Endodermal cell (in vitro differentiated cells): Measurements from ENCODE around the gene CCR5AS.

Experiments
- DNase-seq: peaks from one replicate; pipeline ENCODE4 v3.0.0-alpha.2; 2017
- H3K27ac ChIP-seq: 2 replicates; pipeline ENCODE4 v1.5.1; 2013; ENCODE audit warnings: mild to moderate bottlenecking, low read depth, low read length, moderate library complexity
- H3K27me3 ChIP-seq: 2 replicates; pipeline ENCODE4 v1.6.1; 2013; ENCODE audit warnings: mild to moderate bottlenecking, low read length, moderate library complexity; ENCODE audit not compliant: insufficient read depth, control insufficient read depth, poor library complexity, severe bottlenecking
- H3K36me3 ChIP-seq: 2 replicates; pipeline ENCODE4 v1.7.0; 2013; ENCODE audit warnings: mild to moderate bottlenecking, low read length, moderate library complexity; ENCODE audit not compliant: control insufficient read depth, insufficient read depth
- H3K4me1 ChIP-seq: one replicate; pipeline ENCODE4 v1.7.0; 2013; ENCODE audit warnings: low read length; ENCODE audit not compliant: control insufficient read depth, insufficient read depth
- H3K4me3 ChIP-seq: 2 replicates; pipeline ENCODE4 v1.5.1; 2013; ENCODE audit warnings: mild to moderate bottlenecking, low read length, moderate library complexity
- H3K9ac ChIP-seq: 2 replicates; pipeline ENCODE4 v1.6.1; 2013; ENCODE audit warnings: mild to moderate bottlenecking, low read length, moderate library complexity; ENCODE audit not compliant: poor library complexity, severe bottlenecking; ENCODE audit errors: extremely low read depth
- H3K9me3 ChIP-seq: 2 replicates; pipeline ENCODE4 v1.6.1; 2013; ENCODE audit warnings: mild to moderate bottlenecking, low read length, moderate library complexity; ENCODE audit not compliant: control insufficient read depth
- H3K27ac Mint-ChIP-seq: 2 replicates; pipeline ENCODE4 v1.8.0; 2020; ENCODE audit warnings: mixed read lengths
- H3K27me3 Mint-ChIP-seq: 2 replicates; pipeline ENCODE4 v1.8.0; 2021; ENCODE audit warnings: mild to moderate bottlenecking, mixed read lengths; ENCODE audit not compliant: insufficient read depth
- H3K36me3 Mint-ChIP-seq: 2 replicates; pipeline ENCODE4 v1.8.0; 2020; ENCODE audit warnings: low read depth, mixed read lengths
- H3K4me1 Mint-ChIP-seq: 2 replicates; pipeline ENCODE4 v1.8.0; 2020; ENCODE audit warnings: mixed read lengths
- H3K4me3 Mint-ChIP-seq: 2 replicates; pipeline ENCODE4 v1.8.0; 2020; ENCODE audit warnings: mild to moderate bottlenecking, moderate library complexity, mixed read lengths
- H3K9me3 Mint-ChIP-seq: 2 replicates; pipeline ENCODE4 v1.8.0; 2020; ENCODE audit warnings: mild to moderate bottlenecking, mixed read lengths
- WGBS, 2 experiments: methylation state at CpG; one replicate each; pipeline versions ENCODE4 v1.1.5 to v1.1.7; 2013; ENCODE audit warnings: missing lambda C conversion rate in 2 of 2, mixed read lengths in 1 of 2; ENCODE audit not compliant: insufficient coverage in 1 of 2, insufficient read length in 1 of 2; 5-methylcytosine and 5-hydroxymethylcytosine counted together
- TF ChIP-seq, protein P1 (sequence below): fragments of 200-600 bp; sonication (generic); conservative IDR thresholded peaks from 2 replicates; pipeline ENCODE4 v1.5.0; 2021; ENCODE audit warnings: antibody characterized with exemption, mild to moderate bottlenecking

Gene CCR5AS

DNA sequence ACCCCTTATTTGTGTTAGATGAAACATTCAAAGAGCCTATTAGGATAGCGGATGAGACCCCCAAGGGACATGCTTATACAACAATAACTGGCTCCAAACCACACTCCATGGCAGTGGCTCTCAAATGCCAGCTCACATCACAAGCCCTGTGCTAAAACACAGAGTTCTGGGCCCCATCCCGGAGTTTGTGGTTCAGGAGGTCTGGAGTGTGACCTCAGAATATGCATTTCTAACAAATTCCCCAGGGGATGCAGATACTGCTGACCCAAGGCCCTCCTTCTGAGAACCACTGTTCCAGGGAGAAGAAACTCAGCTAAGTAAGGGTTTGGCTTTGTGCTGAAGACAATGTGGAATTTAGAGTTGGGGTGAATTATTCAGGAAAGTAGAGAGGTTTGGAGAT is 3.8 kb upstream of the CCR5AS start:
- Mint-ChIP-seq H3K36me3 (no peaks in the 10 kb centered on the region), H3K9me3 (no peaks in the 10 kb centered on the region), H3K27me3 (no peaks in the 10 kb centered on the region), H3K27ac (no peak overlapping the region), H3K4me3 (no peak overlapping the region), H3K4me1 (peaks cover 2% of the 10 kb centered on the region)
- Histone ChIP-seq H3K9ac (no peak overlapping the region), H3K36me3 (no peaks in the 10 kb centered on the region), H3K27me3 (no peaks in the 10 kb centered on the region), H3K27ac (no peak overlapping the region), H3K4me1 (no peaks in the 10 kb centered on the region), H3K4me3 (no peak overlapping the region), H3K9me3 (no peaks in the 10 kb centered on the region)
- 90 to 100% methylated on average over 2 of the region's 2 CpGs for WGBS, 2 experiments
- TF ChIP-seq, protein P1, sequence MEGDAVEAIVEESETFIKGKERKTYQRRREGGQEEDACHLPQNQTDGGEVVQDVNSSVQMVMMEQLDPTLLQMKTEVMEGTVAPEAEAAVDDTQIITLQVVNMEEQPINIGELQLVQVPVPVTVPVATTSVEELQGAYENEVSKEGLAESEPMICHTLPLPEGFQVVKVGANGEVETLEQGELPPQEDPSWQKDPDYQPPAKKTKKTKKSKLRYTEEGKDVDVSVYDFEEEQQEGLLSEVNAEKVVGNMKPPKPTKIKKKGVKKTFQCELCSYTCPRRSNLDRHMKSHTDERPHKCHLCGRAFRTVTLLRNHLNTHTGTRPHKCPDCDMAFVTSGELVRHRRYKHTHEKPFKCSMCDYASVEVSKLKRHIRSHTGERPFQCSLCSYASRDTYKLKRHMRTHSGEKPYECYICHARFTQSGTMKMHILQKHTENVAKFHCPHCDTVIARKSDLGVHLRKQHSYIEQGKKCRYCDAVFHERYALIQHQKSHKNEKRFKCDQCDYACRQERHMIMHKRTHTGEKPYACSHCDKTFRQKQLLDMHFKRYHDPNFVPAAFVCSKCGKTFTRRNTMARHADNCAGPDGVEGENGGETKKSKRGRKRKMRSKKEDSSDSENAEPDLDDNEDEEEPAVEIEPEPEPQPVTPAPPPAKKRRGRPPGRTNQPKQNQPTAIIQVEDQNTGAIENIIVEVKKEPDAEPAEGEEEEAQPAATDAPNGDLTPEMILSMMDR, result no peak
- no peak for DNase-seq

- no peak overlapping the region for H3K4me3 ChIP-seq
- no peak for DNase-seq
- no peaks in the 10 kb centered on the region for H3K27me3 ChIP-seq
- no peak overlapping the region for H3K9ac ChIP-seq
- Mint-ChIP-seq H3K9me3 (no peaks in the 10 kb centered on the region), H3K27ac (no peak overlapping the region), H3K4me1 (peaks cover 2% of the 10 kb centered on the region), H3K27me3 (no peaks in the 10 kb centered on the region), H3K4me3 (no peak overlapping the region), H3K36me3 (no peaks in the 10 kb centered on the region)
- H3K27ac ChIP-seq, result no peak overlapping the region
- WGBS, 2 experiments, result 84 to 91% methylated on average over 7 to 9 of the region's 9 CpGs
- no peaks in the 10 kb centered on the region for H3K36me3 ChIP-seq
- no peaks in the 10 kb centered on the region for H3K4me1 ChIP-seq
- TF ChIP-seq, protein P1, result no peak
- no peaks in the 10 kb centered on the region for H3K9me3 ChIP-seq
Observed at GRCh38 chr3:46409739-46410489, 3.0 kb upstream of the CCR5AS start.

GRCh38 chr3:46408853-46409252 is 2.0 kb upstream of the CCR5AS start:
- TF ChIP-seq, protein P1, result peak; percentile 57
- Histone ChIP-seq H3K9me3 (no peaks in the 10 kb centered on the region), H3K27ac (no peak overlapping the region), H3K4me3 (no peak overlapping the region), H3K27me3 (no peaks in the 10 kb centered on the region), H3K9ac (no peak overlapping the region), H3K36me3 (no peaks in the 10 kb centered on the region), H3K4me1 (no peaks in the 10 kb centered on the region)
- 87 to 90% methylated on average over 7 of the region's 7 CpGs for WGBS, 2 experiments
- no peaks in the 10 kb centered on the region for H3K9me3 Mint-ChIP-seq
- H3K27ac Mint-ChIP-seq, result no peak overlapping the region
- DNase-seq, result no peak
- H3K4me1 Mint-ChIP-seq, result peaks cover 2% of the 10 kb centered on the region
- no peaks in the 10 kb centered on the region for H3K27me3 Mint-ChIP-seq
- no peaks in the 10 kb centered on the region for H3K36me3 Mint-ChIP-seq
- no peak overlapping the region for H3K4me3 Mint-ChIP-seq
